Lung (tissue), 12 donors: ENCODE measurements around the gene XXYLT1. TPM values are rescaled to one million over a fixed set of nuclear protein-coding genes. Genes with fewer than 3 reads are reported as not detected.

Experiments
- ATAC-seq: fragments of 200-7000 bp; cut with Tn5 transposase; one replicate; pipeline ENCODE4 v1.9.1; 2020; ENCODE audit warnings: moderate number of reproducible peaks; ENCODE audit not compliant: insufficient read depth, low FRiP score
- DNase-seq, 3 donors: peaks; one replicate each; pipeline ENCODE4 v3.0.0-alpha.2; 2013 to 2017
- H3K27ac ChIP-seq, 2 donors: one replicate each; pipeline ENCODE4 v1.5.1; 2013; ENCODE audit warnings: mild to moderate bottlenecking in 2 of 2, moderate library complexity in 2 of 2, control low read depth in 1 of 2, inconsistent platforms in 1 of 2, low read depth in 1 of 2, low read length in 1 of 2
- H3K27me3 ChIP-seq, 3 donors: one replicate each; pipeline ENCODE4 v1.5.1; 2013; ENCODE audit warnings: low read length in 2 of 3; ENCODE audit not compliant: control insufficient read depth in 3 of 3, insufficient read depth in 3 of 3
- H3K36me3 ChIP-seq, 4 donors: one replicate each; pipeline ENCODE4 v1.5.1; 2013; ENCODE audit warnings: low read length in 4 of 4, mild to moderate bottlenecking in 1 of 4, moderate library complexity in 1 of 4; ENCODE audit not compliant: control insufficient read depth in 4 of 4, insufficient read depth in 4 of 4
- H3K4me1 ChIP-seq, 5 donors: one replicate each; pipeline ENCODE4 v1.5.1; 2013; ENCODE audit warnings: low read length in 5 of 5, mild to moderate bottlenecking in 2 of 5, moderate library complexity in 1 of 5; ENCODE audit not compliant: control insufficient read depth in 5 of 5, insufficient read depth in 5 of 5
- H3K4me3 ChIP-seq: one replicate; pipeline ENCODE4 v1.5.1; 2013; ENCODE audit warnings: mild to moderate bottlenecking, control low read depth, moderate library complexity
- H3K9ac ChIP-seq, 2 donors: one replicate each; pipeline ENCODE4 v1.5.1; 2013; ENCODE audit warnings: low read length in 2 of 2, control low read depth in 1 of 2; ENCODE audit not compliant: insufficient read depth in 1 of 2
- H3K9me3 ChIP-seq, 4 donors: one replicate each; pipeline ENCODE4 v1.5.1; 2013; ENCODE audit warnings: low read length in 3 of 4, mild to moderate bottlenecking in 1 of 4, moderate library complexity in 1 of 4; ENCODE audit not compliant: control insufficient read depth in 4 of 4, insufficient read depth in 3 of 4
- WGBS, 2 donors: extraction: QIAGEN DNeasy Blood & Tissue Kit; methylation state at CpG; one replicate each; pipeline ENCODE4 v1.1.7; 2013; 5-methylcytosine and 5-hydroxymethylcytosine counted together
- polyA plus RNA-seq, 2 donors: library from polyadenylated mRNA; stranded (reverse); fragments of 200-250 nt; gene quantifications; one replicate each; pipeline ENCODE4 v1.2.1, GENCODE V29; 2013
- total RNA-seq, 2 donors: library from RNA; depleted of rRNA in 1 of 2; stranded (reverse); fragments of >200 nt in 1 of 2; gene quantifications; one replicate each; pipeline ENCODE4 v1.2.1, GENCODE V29; 2014 to 2021
- TF ChIP-seq, protein P1 (sequence below): IDR thresholded peaks from 2 replicates; pipeline ENCODE4 v1.5.1; 2012; ENCODE audit warnings: mild to moderate bottlenecking; ENCODE audit errors: control extremely low read depth, extremely low read depth
- donor health status: control.
- donor health status: control.
- donor health status: Bipolar disorder and iron deficiency.
- donor health status: healthy.
- donor health status: DM: yes; HTN: yes; CAD: no.

The XXYLT1 gene
- total and polyA plus RNA-seq, 4 donors = 4.7 to 15.4 (median 11.4) TPM

DNA sequence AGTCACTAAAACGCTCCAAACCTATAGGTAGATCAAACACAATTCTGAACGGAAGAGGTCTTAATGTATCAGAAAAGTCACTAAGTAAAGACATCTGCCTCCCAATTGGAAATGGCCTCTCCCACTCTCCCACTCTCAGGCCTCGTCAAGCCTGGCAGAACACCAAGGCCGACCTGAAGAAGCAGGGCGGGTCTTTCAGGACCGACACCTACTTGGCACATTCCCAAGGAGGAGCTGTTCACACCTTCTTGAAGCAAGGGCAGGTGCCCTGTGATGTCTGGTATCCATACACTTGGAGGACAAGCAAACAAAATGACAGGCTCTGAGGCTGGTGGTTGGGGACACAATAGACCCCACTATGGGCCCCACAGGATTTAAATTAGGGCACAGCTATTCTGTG, 30.0 kb downstream of the XXYLT1 start:
- Histone ChIP-seq H3K36me3 (peaks cover 0 to 3% (median 0%) of the 10 kb centered on the region in 4 donors), H3K9ac (no peak overlapping the region), H3K27me3 (no peaks in the 10 kb centered on the region), H3K27ac (no peak overlapping the region), H3K9me3 (peaks cover 0 to 2% (median 0%) of the 10 kb centered on the region in 4 donors), H3K4me1 (peaks cover 0 to 24% (median 3%) of the 10 kb centered on the region in 5 donors), H3K4me3 (no peak overlapping the region)
- 72 to 89% methylated on average over 6 of the region's 6 CpGs for WGBS, 2 donors
- ATAC-seq (no peak), DNase-seq (peak in 2 of 3 donors; percentile 51 to 68)
- TF ChIP-seq, protein P1, sequence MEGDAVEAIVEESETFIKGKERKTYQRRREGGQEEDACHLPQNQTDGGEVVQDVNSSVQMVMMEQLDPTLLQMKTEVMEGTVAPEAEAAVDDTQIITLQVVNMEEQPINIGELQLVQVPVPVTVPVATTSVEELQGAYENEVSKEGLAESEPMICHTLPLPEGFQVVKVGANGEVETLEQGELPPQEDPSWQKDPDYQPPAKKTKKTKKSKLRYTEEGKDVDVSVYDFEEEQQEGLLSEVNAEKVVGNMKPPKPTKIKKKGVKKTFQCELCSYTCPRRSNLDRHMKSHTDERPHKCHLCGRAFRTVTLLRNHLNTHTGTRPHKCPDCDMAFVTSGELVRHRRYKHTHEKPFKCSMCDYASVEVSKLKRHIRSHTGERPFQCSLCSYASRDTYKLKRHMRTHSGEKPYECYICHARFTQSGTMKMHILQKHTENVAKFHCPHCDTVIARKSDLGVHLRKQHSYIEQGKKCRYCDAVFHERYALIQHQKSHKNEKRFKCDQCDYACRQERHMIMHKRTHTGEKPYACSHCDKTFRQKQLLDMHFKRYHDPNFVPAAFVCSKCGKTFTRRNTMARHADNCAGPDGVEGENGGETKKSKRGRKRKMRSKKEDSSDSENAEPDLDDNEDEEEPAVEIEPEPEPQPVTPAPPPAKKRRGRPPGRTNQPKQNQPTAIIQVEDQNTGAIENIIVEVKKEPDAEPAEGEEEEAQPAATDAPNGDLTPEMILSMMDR = no peak

DNA sequence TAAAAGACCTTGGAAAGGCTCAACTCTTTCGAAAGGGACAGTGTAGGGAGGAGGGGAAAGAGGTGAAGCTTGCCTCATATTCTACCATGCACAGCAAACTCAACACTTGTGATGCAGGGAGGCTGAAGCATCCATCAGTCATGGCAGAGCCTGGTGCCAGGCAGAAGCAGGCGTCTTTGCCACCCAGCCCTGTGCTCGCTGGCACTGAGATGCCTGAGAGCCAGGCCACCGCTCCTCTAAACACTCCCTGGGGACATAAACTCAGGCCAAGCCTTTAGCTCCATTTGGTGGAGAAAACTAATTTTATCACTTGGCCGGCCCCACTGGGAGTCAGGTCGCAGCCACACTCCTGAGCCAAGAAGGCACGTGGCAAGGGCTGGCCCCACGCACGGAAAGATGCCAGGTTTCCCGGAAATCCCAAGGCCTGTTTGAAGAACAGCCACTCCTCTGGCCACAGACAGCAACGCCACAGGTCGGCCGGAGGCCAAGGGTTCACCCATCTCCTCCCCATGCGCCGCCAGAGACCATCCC, 30.7 kb downstream of the XXYLT1 start:
- ATAC-seq (no peak), DNase-seq (peak in 1 of 3 donors; percentile 27)
- peaks cover 0 to 2% (median 0%) of the 10 kb centered on the region in 4 donors for H3K9me3 ChIP-seq
- H3K27ac ChIP-seq = no peak overlapping the region
- peaks cover 0 to 24% (median 3%) of the 10 kb centered on the region in 5 donors for H3K4me1 ChIP-seq
- TF ChIP-seq, protein P1 = no peak
- H3K4me3 ChIP-seq = no peak overlapping the region
- H3K9ac ChIP-seq = no peak overlapping the region
- peaks cover 0 to 3% (median 0%) of the 10 kb centered on the region in 4 donors for H3K36me3 ChIP-seq
- 79 to 88% methylated on average over 15 of the region's 15 CpGs for WGBS, 2 donors
- no peaks in the 10 kb centered on the region for H3K27me3 ChIP-seq

DNA sequence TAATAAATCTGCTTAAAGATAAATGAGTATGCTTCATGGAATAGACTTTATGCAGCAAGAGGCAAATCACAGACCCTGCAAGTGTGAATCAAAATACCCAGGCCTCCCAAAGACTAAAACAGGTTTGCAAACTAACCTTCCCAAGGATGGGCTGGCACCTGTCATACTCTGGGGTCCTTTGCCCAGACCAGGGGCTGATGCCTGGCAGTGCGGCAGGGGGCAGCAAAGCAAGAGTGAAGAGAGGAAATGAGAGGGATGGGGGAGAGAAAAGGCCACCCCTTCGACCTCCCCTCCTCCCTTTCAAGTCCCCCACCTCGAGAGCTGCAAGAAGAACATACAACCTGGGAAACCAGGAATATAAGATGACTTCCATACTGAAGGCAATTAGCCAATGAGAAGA, 31.8 kb downstream of the XXYLT1 start:
- Histone ChIP-seq H3K36me3 (peaks cover 0 to 3% (median 0%) of the 10 kb centered on the region in 4 donors), H3K27ac (peak overlapping the region in 1 of 2 donors; percentile 71), H3K4me1 (peaks cover 0 to 24% (median 3%) of the 10 kb centered on the region in 5 donors), H3K9me3 (peaks cover 0 to 2% (median 0%) of the 10 kb centered on the region in 4 donors), H3K4me3 (no peak overlapping the region), H3K27me3 (no peaks in the 10 kb centered on the region), H3K9ac (no peak overlapping the region)
- DNase-seq = no peak
- ATAC-seq = no peak
- 78 to 82% methylated on average over 3 of the region's 3 CpGs for WGBS, 2 donors
- TF ChIP-seq, protein P1 = no peak
